Activated CD8-positive, alpha-beta memory T cell treated with anti-CD3 and anti-CD28 coated beads, Interleukin-2, amount 50 U/mL, for 1 hour (primary cell): Measurements from ENCODE around the gene CDC7.
"Not testable (repeated sequence)": the region's sequence is repeated elsewhere in the genome, so short reads cannot be mapped to it uniquely, and the experiment has no call there.

Experiments
- DNase-seq: peaks from one replicate; pipeline ENCODE4 v3.0.0-alpha.2; 2020; ENCODE audit errors: extremely low read depth

Gene CDC7

DNA sequence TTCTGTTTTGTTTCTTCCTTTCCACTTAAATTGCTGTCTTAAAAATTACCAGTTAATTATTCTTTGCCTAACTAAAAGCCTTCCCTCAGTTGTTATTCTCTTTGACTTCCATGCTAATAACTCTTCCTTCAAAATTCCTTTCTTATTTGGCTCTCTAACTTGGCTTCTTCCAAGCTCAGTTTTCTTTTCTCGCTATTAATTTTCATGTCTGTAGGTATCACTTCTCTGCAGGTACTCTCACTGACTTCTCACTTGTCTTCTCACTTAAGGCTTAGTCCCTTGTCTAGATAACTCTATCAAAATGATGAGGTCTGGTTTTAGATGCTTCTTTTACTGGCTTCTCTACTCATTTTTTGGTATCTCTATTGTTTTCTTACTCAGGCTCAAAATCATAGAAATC is 10.1 kb downstream of the CDC7 start:
- no peak for DNase-seq

GRCh38 chr1:91511386-91511785 is 10.7 kb downstream of the CDC7 start:
- DNase-seq = no peak

- no peak for DNase-seq
Observed at GRCh38 chr1:91513160-91513559, 12.5 kb downstream of the CDC7 start.

DNA sequence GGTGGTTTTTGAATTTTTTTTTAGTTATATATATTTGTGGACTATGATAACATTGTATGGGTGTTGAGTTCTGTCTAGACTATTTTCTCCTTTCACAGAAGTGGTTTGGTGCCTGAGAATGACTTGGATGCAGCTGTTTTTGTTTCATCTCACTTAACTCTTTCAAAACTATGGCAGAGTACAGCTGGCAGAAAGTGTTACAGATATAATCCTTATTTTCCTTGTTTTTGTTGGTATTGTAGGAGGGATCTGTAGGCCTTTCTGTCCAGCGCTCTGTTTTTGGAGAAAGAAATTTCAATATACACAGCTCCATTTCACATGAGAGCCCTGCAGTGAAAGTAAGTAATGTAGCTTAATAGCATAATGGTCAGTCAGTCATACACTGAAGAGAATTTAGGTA is 13.1 kb downstream of the CDC7 start:
- no peak for DNase-seq

GRCh38 chr1:91515994-91516393 is 15.3 kb downstream of the CDC7 start:
- no peak for DNase-seq

DNA sequence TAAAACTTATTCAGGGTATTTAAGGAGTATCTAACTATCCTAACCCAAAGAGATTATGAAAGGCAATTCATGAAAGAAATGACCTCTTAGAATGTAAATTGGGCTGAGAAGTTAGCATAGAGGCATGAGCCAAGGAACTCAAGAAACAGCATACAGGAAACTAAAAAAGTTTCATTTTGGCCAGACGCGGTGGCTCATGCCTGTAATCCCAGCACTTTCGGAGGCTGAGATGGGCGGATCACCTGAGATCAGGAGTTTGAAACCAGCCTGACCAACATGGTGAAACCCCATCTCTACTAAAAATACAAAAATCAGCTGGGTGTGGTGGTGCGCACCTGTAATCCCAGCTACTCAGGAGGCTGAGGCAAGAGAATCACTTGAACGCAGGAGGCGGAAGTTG is 16.0 kb downstream of the CDC7 start:
- DNase-seq = not testable (repeated sequence)

- DNase-seq = not testable (repeated sequence)
Observed at GRCh38 chr1:91519167-91519566, 18.5 kb downstream of the CDC7 start.

DNA sequence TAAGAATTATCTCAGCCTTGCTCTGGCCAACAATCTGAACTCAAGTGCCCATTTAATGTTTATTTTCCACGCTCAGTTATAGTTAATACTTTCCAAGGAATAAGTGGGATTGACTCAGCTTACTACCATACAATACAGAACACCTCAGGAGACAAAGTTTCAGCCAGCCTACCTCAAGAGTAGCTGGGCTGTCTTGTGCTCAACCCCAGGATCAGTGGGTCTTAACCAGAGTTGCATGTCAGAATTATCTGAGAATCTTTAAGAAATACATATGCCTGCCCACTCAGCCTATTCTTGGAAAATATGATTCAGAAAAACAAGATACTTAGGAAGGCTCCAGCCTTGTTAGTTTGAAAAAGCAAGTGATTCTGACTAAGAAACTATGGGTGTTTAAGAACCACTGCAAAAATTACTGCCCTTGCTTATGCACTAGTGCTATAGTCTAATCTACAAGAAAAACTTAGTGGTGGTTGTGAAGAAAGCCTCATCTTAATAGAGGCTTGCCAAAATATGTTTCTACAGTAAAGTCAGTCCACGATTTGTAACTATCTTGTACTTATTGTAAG is 20.4 kb downstream of the CDC7 start:
- no peak for DNase-seq

DNA sequence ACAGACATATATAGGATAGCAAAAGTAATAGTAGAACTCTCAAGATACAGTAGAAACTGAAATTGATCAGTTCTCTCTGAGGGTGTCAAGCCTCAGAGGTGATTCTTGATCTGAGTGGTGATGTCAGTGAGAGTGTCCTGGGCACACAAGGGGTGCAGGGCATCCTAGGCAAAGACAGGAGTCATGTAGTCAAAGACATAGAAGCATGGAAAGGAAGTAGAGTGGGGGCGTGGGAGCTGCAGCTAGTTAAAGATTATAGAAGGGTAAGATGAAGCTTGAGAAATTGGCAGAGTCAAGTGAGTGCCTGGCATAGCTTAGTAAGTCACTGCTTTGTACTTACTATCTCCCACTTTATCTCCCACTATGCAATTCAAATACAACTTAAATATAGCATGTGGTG is 22.8 kb downstream of the CDC7 start:
- no peak for DNase-seq

DNA sequence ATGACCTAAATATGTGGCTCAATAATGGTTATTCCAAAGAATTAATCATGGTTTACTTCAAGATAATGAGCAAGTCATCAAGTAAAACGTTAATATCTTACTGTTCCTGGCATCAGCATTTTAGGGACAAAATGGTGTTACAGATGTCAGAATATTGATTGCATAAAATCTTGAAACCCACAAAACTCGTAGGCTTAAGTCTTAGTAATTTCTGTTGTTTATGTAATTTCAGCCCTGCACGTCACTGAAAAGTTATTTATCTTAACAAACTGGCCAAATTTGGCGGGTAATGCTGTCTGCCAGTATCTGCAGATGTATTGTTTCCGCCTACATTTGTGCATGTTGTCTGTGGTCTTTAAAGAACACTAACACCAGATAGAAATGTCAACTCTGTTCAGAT is 25.8 kb downstream of the CDC7 start:
- DNase-seq = no peak

- no peak for DNase-seq
Observed at GRCh38 chr1:91527266-91527765, 26.7 kb downstream of the CDC7 start.

DNA sequence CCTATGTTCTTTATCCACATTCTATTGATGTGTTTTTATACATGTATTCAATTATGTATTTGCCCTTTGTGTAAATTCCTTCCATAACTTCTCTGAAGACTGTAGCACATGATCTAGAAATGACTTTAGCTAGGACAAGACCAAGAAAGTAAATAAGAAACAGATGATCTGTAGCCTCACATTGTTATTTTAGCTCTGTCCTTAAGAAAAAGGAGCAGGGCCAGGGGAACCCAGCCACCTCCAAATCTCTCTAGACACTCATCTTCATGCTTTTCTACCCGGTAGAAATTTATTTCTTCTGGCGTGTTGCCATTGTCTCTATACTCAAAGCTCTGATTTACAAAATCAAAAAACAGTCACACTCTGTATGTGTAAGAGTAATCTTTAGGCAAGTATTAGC is 27.1 kb downstream of the CDC7 start:
- DNase-seq = no peak

GRCh38 chr1:91529856-91530255 is 29.2 kb downstream of the CDC7 start:
- no peak for DNase-seq

DNA sequence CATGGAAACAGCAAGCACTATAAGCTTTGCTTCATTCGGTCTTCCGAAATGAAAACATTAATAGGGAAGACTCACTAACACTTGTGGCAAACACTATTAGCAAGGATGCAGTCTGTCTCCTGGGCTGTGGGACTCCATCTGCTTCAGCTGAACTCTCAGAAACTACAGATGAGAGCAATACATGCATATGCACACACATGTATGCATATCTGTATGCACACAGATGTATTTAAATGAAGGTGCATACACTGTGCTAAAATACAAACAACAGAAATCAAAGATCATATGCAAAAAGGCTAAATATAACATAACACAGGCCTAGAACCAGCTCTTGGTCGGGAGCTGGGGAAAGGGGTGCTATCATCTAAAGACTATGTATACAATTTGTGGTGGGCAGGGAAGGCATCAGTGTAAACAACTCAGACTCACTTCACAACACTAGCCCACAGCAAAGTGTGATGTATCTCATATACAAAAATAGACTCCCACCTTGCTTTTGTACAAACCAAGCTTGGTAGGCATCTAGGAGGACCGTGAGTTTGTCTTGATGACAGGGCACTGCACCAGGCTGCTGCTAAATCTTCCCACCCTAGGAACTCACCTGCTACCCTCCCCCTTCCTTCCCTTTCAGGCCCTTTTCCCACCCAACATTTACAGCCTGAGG is 32.8 kb downstream of the CDC7 start:
- no peak for DNase-seq

DNA sequence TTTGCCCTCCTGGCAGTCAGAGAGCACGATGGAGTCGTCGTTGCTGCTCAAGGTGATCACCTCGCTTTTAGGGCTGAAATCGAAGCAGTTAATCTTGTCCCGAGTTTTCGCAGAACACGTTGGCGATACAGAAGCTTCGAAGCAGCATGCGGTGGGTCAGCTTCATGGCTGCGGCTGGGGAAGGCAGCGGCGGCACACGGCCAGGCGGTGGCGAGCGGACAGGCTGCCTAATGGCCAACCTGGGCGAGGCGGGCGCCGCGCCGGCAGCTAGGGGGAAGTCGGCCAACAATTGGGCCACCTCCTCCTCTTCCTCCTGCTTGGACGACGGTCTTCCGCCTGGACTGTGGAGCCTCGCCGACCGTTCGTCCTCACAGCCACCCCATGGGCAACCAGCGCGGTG is 34.8 kb downstream of the CDC7 start:
- no peak for DNase-seq

DNA sequence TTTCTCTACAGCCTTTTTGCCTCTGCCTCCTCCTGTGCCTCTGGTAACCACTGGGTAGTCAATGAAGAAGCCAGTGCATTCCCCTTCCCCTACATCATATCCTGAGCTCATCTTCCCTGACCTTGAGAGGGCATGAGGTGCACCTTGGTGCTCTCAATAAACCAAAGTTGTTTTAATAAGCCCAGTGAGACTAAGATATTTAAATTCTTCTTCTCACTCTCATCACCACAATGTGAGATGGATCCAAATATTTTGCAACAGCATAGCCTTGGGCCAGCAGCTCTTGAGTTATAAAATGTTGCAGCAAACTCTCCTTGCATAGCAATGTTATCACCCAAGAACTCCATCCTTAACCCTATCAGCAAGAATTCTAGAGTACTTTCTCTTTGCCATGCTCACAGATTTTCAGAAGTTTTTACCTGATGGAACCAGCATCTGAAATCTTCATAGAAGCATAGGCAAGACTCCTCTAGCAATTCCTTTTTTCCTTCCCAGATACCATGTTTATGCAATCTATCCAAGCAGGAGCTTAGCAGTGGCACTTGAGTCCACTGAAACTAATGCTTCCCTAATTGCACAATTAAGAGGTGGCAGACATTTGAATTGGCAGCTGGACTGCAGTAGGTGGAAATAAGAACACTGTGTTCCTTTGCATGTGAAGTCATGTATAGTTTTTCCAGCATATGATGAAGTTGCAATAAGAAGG is 36.8 kb downstream of the CDC7 start:
- DNase-seq = no peak

DNA sequence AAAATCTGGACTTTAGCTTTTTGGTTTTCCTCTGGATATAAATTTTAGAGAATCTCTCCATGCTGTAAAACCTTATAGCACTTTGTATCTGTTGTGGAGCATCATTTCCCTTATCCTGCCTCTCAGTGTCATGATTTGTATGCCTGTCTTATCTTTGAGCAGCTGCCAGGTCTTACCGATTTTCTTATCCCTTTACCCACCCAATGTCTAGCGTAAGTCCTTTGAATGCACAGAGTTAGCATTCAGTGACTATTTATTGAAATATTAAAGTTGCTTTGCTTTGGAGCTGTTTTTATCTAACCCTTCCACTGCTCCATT is 37.3 kb downstream of the CDC7 start:
- no peak for DNase-seq

DNA sequence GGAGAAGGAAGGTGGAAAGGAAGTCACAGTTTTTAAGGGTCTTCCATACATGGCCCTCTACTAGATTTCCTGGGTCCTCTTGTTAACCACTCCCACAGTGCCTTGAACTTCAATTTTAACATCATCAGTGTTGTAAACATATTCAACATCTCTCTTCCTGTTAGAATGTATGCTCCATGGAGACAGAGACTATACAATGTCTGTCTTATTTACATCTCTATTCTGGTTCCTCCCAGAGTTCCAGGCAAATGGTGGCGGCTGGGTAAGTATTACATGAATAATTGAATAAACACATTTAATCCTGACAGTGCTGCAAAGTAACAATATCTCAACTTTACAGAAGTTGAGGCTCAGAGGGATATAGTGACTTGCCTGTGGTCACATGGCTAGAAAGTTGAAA is 40.3 kb downstream of the CDC7 start:
- DNase-seq = no peak

DNA sequence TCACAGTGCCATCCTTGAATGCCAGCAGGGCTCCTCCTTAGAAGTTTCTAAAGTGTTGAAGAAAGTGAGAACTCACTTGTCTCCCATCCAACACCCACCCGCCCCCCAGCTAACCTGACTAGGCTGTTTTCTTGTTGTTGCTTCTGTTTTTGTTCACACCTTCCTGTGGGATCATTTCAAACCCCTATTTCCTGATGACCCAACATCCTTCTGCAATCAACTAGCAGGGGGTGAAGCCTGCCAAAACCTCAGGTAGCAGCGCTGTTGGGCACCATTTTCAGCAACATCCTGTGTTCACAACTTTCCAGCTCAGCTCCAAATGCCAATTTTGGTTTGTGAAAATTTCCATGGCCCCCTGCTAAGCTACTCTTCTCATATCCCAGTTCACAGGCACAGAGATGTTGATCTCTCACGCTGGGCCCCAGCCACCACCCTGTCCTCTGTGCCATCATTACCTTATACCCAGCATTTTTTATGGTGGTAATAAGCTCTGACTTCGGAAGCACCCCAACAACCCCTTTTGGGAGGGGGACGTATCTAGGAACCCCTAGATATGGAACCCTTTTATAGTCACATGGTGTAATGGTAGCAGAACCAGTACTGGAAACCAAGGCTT is 41.4 kb downstream of the CDC7 start:
- no peak for DNase-seq

- no peak for DNase-seq
Observed at GRCh38 chr1:91545506-91546300, 45.1 kb downstream of the CDC7 start.

DNA sequence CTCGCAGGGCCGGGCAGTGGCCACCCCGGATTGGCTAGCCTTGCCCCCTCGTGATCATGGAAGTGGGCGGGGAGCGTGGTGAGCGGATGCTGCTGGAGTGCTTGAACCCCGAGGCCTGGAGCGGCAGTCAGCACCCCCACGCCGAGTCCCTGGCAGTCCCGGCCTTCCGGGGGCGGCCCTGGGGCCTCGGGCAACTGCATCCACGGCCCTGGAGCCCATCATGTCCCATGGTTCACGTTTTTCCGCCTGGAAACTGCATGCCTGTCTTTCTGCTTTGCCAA is 45.6 kb downstream of the CDC7 start:
- no peak for DNase-seq

GRCh38 chr1:91546876-91547275 is 46.2 kb downstream of the CDC7 start:
- no peak for DNase-seq
